HepG2 (cell line): ENCODE data around the gene NOMO2.
"Not testable (repeated sequence)": the region's sequence is repeated elsewhere in the genome, so short reads cannot be mapped to it uniquely, and the experiment has no call there.

Source experiments
- CTCF ChIP-seq: sonication (generic); formaldehyde crosslinking; IDR thresholded peaks from 2 replicates; pipeline ENCODE4 v1.5.0; 2020; ENCODE audit warnings: mild to moderate bottlenecking, missing genetic modification reagents, moderate library complexity
- EZH2 ChIP-seq: conservative IDR thresholded peaks from 2 replicates; pipeline ENCODE4 v1.6.1; 2012; ENCODE audit warnings: mild to moderate bottlenecking, low read depth, low read length, moderate library complexity

GRCh38 chr16:18572973-18573372 lies 11.1 kb upstream of the NOMO2 start:
- not testable (repeated sequence) for TF ChIP-seq CTCF (CRISPR knock-in tag); EZH2
